Stimulated activated CD8-positive, alpha-beta memory T cell treated with anti-CD3 and anti-CD28 coated beads, Interleukin-4, amount 100 ng/mL, for 1 hour (primary cell): ENCODE data around the gene SCRT2.
A peak's percentile ranks its signal among the peaks of the same experiment; 100 is the strongest.

Source experiments
- DNase-seq, 2 donors: peaks; one replicate each; pipeline ENCODE4 v3.0.0-alpha.2; 2020; ENCODE audit warnings: low read depth in 2 of 2, low spot score in 1 of 2

SCRT2 gene

GRCh38 chr20:672963-673602, 2.5 kb downstream of the SCRT2 start:
- DNase-seq = no peak

DNA sequence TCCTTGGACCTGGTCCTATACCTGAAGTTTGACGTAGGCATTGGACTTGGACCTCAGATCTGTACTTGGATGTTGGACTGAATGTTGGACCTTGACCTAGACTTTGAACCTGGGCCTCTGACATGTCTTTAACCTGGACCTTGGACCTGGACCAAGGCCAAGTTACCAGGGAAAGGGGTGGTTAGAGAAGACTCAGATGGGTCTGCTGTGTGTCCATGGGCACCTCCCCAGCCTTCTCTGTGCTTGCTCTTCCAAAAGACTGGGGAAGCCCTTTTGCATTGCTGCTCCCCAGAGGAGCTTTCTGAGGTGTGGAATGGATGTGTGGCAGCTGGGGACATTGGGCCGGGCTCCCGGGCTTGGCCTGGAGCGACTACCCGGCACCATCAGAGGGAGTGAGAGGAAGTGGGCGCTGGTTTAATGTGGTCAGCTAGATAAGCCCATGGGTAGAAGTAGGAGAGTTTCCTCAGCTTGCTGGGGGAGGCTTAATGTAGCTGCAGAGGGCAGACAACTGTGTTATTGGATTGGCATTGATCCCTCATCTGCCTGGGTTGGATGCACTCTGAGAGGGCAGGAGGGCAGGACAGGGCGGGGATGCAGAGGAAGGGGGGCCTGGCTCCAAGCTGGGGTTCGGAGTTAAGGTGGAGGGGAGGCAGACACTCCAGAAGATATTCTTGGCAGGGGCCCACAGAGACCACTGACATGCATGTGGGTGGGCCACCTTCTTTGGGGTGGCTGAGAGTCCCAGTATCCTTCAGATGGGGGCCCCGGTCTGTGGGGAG, 4.2 kb downstream of the SCRT2 start:
- no peak for DNase-seq

- DNase-seq = no peak
These were observed 6.0 kb downstream of the SCRT2 start for GRCh38 chr20:669573-669972.

DNA sequence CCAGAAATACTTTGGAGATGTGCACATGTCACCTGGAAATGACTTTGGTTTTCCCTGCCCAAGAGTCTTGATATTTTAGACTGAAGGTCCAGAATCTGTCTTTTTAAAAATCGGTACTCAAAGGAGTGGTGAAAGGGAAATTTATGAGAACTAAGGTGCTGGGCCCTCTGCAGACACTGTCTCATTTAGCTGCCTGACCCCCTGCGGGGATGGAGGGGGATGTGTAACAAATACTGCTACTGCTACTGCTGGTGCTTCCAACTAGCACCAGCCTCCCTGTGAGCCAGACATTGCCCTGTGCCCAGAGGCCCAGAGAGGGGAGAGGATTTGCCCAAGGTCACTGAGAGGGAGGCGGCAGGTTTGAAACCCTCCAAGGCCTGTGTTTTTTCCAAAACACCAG, 7.0 kb downstream of the SCRT2 start:
- DNase-seq = no peak

DNA sequence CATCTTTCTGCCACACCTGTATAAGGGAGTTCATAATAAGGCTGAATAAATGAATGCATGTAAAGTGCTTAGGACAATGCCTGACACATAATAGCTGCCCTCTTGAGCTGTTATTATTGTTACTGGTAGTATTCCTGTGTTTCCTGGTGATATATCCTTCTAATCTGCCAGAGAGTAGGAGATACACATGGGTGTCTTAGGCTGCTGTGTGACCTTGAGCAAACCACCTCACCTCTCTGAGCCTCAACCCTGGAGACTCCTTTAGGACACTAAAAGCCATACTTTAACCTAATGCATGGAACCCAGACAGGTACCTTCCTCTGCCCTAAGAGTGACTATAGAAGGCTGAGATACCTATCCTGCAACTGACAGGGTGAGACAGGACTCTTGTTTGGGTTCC, 7.6 kb downstream of the SCRT2 start:
- no peak for DNase-seq

DNA sequence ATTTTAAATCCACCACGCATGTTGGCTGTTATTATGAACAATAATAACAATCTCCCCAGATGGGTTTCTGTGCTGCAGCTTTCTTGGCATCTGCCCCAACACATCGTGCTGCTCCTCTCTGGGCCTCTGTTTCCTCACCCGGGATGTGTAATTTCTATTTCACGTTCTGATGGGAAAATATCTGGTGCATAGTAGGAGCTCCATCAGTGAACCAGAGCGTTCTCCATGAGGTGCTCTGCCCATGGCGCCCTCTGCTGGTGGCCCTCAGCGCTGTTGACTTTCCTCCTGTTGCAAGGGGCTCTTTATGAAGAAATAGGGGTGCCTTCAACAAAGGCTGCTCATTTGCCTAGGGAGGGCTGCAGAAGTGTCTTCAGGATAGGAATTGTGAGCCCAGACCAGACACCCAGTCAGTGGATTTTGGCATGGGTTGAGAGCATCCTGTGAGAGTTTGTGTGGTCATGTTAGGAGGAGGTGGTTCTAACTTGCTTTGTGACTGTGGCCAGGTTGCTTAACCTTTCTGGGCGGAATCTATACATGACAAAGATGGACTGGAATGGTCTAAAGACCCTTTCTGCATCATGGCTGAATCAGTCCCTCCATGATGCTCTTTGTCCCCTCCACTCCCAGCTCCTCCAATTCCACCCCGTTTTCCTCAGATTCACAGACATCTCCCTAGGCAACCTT, 8.1 kb downstream of the SCRT2 start:
- peak; percentile 38 to 44 for DNase-seq

- DNase-seq = no peak
These were observed 8.7 kb downstream of the SCRT2 start for GRCh38 chr20:666877-667276.

DNA sequence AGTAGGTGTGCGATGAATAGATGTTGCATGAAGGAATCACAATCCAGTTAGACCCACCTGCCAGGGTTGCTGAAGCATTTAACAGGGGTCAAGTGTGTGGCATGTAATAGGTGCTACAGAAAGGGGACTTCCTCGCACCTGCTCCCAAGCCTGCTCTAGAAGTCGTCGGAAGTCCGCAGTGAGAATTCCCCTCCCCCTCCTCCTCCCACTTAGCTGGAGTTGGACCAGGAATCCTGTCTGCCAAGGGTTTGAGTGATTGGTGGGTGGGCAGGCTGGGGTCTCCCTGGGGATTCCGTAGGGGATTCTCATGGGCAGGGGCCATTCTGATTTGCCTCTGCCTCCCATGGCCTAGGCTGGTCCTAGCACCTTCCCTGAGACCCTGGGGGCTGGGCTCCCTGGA, 10.3 kb downstream of the SCRT2 start:
- DNase-seq = no peak

DNA sequence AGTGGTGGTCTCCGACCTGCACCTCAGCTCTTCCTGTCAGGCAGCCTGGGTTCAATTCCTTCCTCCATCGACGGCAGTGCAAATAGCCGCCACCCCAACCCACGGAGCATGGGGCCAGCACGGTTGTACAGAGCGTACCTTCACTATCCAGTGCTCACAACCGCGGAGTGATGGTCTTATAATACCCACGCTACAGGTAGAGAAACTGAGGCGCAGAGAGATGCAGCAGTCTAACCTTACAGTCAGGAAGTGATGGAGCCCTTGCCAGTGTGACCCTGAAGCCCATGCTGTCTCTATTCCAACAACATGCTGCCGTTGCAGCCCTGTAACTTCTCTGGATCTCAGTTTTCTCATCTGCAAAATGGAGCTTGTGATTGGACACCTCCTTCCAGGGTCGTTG, 11.0 kb downstream of the SCRT2 start:
- DNase-seq = no peak

DNA sequence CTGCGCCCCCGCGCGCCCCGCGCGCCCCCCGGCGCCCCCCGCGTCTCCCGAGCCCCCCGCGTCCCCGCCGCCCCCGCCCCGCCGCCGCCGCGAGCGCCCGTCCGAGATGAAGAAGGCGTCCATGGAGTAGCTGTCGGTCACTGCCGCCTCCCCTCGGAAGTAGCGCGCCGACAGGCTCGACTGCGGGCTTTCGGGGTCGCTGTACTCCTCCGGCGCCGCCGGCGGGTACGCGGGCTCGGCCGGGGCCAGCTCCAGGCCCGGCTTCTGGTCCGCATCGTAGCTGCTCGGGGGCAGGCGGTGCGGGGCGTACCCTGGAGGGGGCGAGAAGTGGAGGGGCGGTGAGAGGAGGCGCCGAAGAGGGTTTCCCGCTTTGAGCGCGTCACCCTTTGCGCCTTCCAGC, 11.5 kb downstream of the SCRT2 start:
- no peak for DNase-seq

DNA sequence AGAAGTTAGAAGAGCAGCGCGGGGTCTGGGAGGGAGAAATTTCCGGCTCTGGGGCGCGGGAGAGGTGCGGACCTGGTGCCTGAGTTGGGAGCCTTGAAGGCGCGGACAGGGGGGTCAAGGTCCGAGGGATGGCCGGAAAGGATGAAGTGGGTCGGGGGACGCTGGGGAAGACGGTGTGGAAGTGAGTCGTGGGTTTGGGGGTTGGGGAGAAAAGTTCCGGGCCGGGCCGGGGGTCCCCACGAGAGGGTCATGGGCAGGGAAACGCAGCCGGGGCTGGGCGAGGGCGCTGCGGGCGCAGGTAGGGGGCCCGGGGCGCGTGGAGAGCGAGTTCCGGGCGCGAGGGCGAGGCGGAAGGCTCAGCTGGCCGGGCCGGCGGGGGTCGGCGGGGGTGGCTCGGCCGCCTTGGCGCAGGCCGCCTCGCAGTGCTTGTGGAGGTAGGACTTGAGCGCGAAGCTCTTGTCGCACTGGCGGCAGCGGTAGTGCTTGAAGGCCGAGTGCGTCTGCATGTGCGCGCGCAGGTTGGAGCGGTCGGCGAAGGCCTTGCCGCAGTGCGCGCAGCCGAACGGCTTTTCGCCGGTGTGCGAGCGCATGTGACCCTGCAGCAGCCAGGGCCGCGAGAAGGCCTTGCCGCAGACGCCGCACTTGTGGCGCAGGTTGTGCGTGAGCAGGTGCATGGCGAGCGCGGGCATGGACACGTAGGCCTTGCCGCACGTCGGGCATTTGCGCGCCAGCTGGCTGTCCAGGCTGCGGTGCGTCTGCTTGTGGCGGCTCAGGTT, 12.1 kb downstream of the SCRT2 start:
- DNase-seq = no peak

GRCh38 chr20:662277-663192, 13.1 kb downstream of the SCRT2 start:
- no peak for DNase-seq

- no peak for DNase-seq
These were observed 13.9 kb downstream of the SCRT2 start for GRCh38 chr20:661474-662270.

DNA sequence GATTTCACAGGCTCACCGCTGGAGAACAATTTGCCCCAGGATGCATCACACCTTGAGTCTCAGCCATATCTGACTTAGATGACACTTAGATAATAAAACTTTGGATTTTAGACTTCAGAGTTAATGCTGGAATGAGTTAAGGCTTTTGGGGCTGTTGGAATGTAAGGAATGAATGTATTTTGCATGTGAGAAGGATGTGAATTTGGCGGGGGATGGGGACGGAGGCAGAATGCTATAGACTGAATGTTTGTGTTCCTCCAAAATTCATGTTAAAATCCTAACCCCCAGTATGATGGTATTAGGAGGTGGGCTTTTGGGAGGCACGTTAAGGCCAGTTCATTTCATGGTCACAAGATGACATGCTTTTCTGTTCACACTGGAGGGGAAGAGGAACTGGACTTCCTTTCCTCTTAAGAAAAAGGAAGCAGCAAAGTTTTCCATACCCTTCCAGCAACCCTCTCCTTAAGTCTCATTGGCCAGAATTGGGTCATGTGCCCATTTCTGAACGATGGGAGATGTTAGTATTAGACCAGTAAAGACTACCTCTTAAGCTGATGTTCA, 16.8 kb downstream of the SCRT2 start:
- DNase-seq = no peak

DNA sequence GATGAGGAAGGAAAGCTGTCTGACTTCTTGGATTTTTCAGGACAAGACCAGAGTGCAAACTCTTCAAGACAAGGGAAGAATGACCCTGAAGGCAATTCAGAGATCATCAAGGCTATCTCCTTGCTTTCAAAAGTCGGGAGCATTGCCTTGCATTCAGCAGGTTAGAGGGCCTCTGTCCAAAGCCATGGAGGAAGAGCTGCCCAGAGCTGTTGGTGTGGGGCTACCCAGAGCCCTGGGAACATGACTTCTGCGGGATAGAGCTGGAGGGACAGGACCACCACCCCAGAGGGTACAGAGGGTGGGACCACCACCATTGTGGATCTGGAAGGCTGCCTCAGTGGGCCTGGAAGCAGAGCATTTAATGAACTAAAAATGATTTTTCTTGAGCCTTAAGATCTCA, 17.4 kb downstream of the SCRT2 start:
- DNase-seq = no peak

DNA sequence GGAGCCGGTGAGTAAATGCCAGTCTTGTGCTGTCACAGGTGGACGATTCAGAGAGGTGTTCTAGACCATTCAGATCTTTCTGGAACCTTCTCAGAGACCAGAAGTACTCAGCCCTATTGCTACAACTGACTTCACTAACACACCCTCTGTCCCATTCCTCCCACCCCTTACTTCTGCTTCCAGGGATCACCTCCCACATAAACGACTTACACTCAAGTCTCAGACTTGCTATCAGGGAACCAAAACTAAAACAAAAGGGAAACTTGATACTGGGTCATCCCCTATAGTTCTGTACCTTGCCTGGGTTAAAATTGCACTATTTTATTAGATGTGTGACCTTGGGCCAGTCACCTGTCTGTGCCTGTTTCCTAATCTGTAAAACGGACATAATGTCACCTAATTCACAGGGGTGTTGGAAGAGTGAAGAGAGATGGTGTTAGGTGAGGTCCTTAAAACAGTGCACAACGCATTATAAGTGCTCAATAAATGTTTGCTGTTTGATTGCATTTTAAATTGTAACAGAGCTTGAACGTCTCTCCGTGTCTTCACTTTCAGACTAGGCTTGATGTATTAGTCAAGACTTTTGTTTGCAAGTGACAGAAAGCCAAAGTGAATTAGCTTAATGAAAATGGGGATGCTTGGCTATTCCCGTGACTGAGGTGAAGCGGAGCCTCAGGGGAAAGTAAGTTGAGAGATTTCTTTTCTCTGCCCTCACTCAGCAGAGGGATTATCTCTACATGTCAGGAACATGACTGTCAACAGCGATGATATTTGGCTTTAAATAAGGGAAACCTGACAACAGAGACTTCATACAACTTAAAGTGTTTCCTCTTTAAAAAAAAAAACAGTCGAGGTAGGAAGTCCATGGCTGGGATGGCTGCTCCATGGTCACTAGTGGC, 19.6 kb downstream of the SCRT2 start:
- DNase-seq = no peak

DNA sequence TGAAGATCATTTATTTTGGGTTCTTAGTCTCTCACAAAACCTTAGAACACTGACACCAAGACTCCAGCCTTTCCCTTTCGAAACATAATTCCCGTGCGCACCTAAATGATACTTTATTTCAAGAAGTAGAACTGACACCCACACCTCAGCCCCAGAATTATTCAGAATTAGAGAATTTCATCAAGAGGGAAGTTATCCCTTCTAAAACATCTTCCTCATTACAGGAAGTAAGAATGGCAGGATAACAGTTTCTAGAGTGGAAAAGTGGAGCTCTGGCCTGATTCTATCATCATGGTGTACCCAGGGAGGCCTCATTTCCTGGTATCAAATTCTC, 21.2 kb downstream of the SCRT2 start:
- no peak for DNase-seq

DNA sequence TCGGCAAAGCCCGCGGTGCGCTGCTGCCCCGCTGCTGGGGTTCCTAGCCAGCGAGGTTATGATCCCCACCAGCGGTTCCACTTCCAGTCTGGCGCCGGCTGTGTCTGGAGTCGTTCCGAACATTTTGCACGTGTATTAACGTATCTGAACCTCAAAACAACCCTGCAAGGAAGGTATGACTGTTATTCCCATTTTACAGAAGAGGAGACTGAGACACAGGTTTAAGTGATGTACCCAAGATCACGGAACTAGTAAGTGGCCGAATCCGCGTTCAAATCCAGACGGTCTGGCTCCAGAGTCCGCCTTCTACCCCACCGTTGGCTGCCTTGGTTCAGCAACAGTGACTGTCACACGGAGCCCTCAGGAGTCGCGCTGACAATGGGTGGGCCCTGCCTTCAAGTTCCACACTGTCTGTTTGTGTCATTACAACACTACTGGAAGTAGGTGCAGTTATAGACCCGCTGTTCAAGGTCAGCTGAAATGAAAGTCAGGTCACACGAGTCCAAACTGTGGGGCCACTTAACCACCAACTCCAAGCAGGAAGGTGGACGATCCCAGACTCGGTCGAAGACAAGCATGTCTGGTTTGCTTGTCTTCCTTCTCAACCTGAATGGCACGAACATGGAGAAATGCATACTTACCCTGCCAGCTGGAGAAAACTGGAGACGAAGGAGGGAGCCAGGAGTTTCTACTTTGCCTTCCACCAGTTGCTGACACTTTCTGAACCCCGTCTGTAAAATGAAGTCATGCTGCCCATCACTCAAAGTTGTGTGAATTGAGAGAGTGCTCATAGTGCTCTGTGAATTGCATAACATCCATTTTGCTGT, 21.8 kb downstream of the SCRT2 start:
- no peak for DNase-seq
